ENCODE results near the gene ATP8B1. TPM values are rescaled to one million over a fixed set of nuclear protein-coding genes. Genes with fewer than 3 reads are reported as not detected.

The ATP8B1 gene
- total RNA-seq, 1 experiment from 2014 or later = 15.9 TPM

GRCh38 chr18:57728941-57729511, 74.1 kb downstream of the ATP8B1 start:
- Histone ChIP-seq H4K20me1 (ENCODE audit: insufficient read depth) (no peaks in the 10 kb centered on the region), H3K4me3 (replicated peaks in 1 of 2; ENCODE audit: low read depth in 1 of 2, low read length in 2 of 2) (peak overlapping the region in 1 of 2 experiments; percentile 34; a peak in 1 of 4 replicates), H3K9ac (ENCODE audit: low read length) (peak overlapping the region; percentile 7; the same call in 1 of the 2 replicates), H2AFZ (ENCODE audit: low read depth, low read length, poor library complexity, severe bottlenecking) (no peak overlapping the region), H3K9me2 (ENCODE audit: insufficient read depth) (no peaks in the 10 kb centered on the region), H3K4me2 (ENCODE audit: low read length) (peak overlapping the region; percentile 68), H3K79me2 (ENCODE audit: insufficient read depth, low read length) (no peaks in the 10 kb centered on the region), H3K4me1 (ENCODE audit: control insufficient read depth in 1 of 2, insufficient read depth in 2 of 2, low read length in 2 of 2) (peaks cover 10 to 26% of the 10 kb centered on the region in 2 experiments), H3K27me3 (ENCODE audit: insufficient read depth, low read length) (no peaks in the 10 kb centered on the region), H3K36me3 (ENCODE audit: control insufficient read depth in 1 of 2, insufficient read depth in 2 of 2, low read length in 2 of 2) (no peaks in the 10 kb centered on the region), H3K27ac (ENCODE audit: low read depth, low read length) (peak overlapping the region; percentile 28; the same call in 1 of the 2 replicates), H3K9me3 (ENCODE audit: control insufficient read depth in 1 of 2, insufficient read depth in 1 of 2, low read depth in 1 of 2, low read length in 2 of 2) (no peaks in the 10 kb centered on the region)
- ChIA-PET RAD21 (ENCODE audit: low non-redundant PET in 1 of 2, low total read pairs in 2 of 2, uncharacterized antibody in 2 of 2, unreplicated experiment in 2 of 2) (no interaction called here), POLR2A (no interaction called here), CTCF (no interaction called here)
- intact Hi-C loops (cut with micrococcal nuclease) = no loop called here
- DNase-seq (ENCODE audit: low read depth, low spot score) (no peak), ATAC-seq (peak; percentile 75)
- BruUV-seq (replicated peaks) = TSS peak; percentile 40
- TF ChIP-seq CEBPB (IDR thresholded peaks at IDR 0.05; ENCODE audit: low read depth) (peak; percentile 0; the same call in 1 of the 2 replicates), EZH2phosphoT487 (IDR thresholded peaks at IDR 0.05; ENCODE audit: borderline replicate concordance) (no peak), EZH2 (IDR thresholded peaks at IDR 0.05) (no peak), JUND (IDR thresholded peaks at IDR 0.05) (no peak; the same call in 1 of the 2 replicates), SP1 (IDR thresholded peaks at IDR 0.05; ENCODE audit: low read depth) (no peak; the same call in 1 of the 2 replicates), FOSL1 (IDR thresholded peaks at IDR 0.05; ENCODE audit: low read depth) (peak; percentile 31; the same call in 1 of the 2 replicates), RAD21 (IDR thresholded peaks at IDR 0.05; ENCODE audit: low read depth) (no peak), ZFX (IDR thresholded peaks at IDR 0.05) (no peak), CBX3 (IDR thresholded peaks at IDR 0.05; ENCODE audit: low read depth) (no peak), ZNF274 (IDR thresholded peaks at IDR 0.05; ENCODE audit: low read depth, low read length) (no peak), SRF (IDR thresholded peaks at IDR 0.05; ENCODE audit: low read depth) (no peak), EGR1 (IDR thresholded peaks at IDR 0.05; ENCODE audit: low read depth) (no peak), YY1 (IDR thresholded peaks at IDR 0.05; ENCODE audit: extremely low read depth, insufficient replicate concordance, low read depth, low read length) (no peak), TCF7L2 (IDR thresholded peaks at IDR 0.05; ENCODE audit: borderline replicate concordance, extremely low read depth, insufficient read depth, insufficient read length) (no peak), CTCF (IDR thresholded peaks at IDR 0.05 in 2 of 3, conservative IDR thresholded peaks at IDR 0.05 in 1 of 3; ENCODE audit: borderline replicate concordance in 1 of 3, insufficient read depth in 1 of 3, low read depth in 2 of 3, low read length in 2 of 3) (no peak), ZBTB33 (IDR thresholded peaks at IDR 0.05; ENCODE audit: extremely low read depth, insufficient replicate concordance, low read length) (no peak), SIN3A (IDR thresholded peaks at IDR 0.05; ENCODE audit: low read depth) (no peak), POLR2A (IDR thresholded peaks at IDR 0.05; ENCODE audit: borderline replicate concordance, extremely low read depth, insufficient read depth, insufficient read length) (no peak)
- TF ChIP-seq, protein P1, sequence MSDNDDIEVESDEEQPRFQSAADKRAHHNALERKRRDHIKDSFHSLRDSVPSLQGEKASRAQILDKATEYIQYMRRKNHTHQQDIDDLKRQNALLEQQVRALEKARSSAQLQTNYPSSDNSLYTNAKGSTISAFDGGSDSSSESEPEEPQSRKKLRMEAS (IDR thresholded peaks at IDR 0.05) = 0 out of 2 replicates have a peak, but pooled peaks have one; percentile 15
- TF ChIP-seq, protein P2, sequence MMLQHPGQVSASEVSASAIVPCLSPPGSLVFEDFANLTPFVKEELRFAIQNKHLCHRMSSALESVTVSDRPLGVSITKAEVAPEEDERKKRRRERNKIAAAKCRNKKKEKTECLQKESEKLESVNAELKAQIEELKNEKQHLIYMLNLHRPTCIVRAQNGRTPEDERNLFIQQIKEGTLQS (IDR thresholded peaks at IDR 0.05) = no peak
- TF ChIP-seq, protein P3, sequence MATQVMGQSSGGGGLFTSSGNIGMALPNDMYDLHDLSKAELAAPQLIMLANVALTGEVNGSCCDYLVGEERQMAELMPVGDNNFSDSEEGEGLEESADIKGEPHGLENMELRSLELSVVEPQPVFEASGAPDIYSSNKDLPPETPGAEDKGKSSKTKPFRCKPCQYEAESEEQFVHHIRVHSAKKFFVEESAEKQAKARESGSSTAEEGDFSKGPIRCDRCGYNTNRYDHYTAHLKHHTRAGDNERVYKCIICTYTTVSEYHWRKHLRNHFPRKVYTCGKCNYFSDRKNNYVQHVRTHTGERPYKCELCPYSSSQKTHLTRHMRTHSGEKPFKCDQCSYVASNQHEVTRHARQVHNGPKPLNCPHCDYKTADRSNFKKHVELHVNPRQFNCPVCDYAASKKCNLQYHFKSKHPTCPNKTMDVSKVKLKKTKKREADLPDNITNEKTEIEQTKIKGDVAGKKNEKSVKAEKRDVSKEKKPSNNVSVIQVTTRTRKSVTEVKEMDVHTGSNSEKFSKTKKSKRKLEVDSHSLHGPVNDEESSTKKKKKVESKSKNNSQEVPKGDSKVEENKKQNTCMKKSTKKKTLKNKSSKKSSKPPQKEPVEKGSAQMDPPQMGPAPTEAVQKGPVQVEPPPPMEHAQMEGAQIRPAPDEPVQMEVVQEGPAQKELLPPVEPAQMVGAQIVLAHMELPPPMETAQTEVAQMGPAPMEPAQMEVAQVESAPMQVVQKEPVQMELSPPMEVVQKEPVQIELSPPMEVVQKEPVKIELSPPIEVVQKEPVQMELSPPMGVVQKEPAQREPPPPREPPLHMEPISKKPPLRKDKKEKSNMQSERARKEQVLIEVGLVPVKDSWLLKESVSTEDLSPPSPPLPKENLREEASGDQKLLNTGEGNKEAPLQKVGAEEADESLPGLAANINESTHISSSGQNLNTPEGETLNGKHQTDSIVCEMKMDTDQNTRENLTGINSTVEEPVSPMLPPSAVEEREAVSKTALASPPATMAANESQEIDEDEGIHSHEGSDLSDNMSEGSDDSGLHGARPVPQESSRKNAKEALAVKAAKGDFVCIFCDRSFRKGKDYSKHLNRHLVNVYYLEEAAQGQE (IDR thresholded peaks at IDR 0.05; ENCODE audit: low read depth) = no peak

Data from HCT116 (cell line).